HL-60 (cell line): Measurements from ENCODE around the gene C6orf132.

Experiments used
- DNase-seq, 2 experiments: peaks; one replicate each; pipeline ENCODE4 v3.0.0-alpha.2; 2010 to 2020; ENCODE audit warnings: low read depth in 1 of 2, low spot score in 1 of 2
- H3K27ac ChIP-seq: fragments of 250-450 bp; sonication (Bioruptor Pico); replicated peaks from 2 replicates; pipeline ENCODE4 v1.5.1; 2020; ENCODE audit warnings: mild to moderate bottlenecking, moderate library complexity
- H3K27me3 ChIP-seq: fragments of 250-450 bp; sonication (Bioruptor Pico); 2 replicates; pipeline ENCODE4 v1.5.1; 2021; ENCODE audit warnings: mild to moderate bottlenecking, moderate library complexity; ENCODE audit not compliant: insufficient read depth, poor library complexity, severe bottlenecking
- H3K4me3 ChIP-seq: replicated peaks from 2 replicates; pipeline ENCODE4 v1.5.1; 2011; ENCODE audit warnings: mild to moderate bottlenecking, control low read depth, low read length; ENCODE audit not compliant: insufficient read depth
- GABPA ChIP-seq: IDR thresholded peaks from 2 replicates; pipeline ENCODE4 v1.6.1; 2012; ENCODE audit warnings: low read depth
- POLR2AphosphoS5 ChIP-seq: IDR thresholded peaks from 2 replicates; pipeline ENCODE4 v1.6.1; 2012; ENCODE audit warnings: low read depth
- REST ChIP-seq: IDR thresholded peaks from 2 replicates; pipeline ENCODE4 v1.6.1; 2012; ENCODE audit warnings: low read depth; ENCODE audit not compliant: insufficient replicate concordance
- SPI1 ChIP-seq: IDR thresholded peaks from 2 replicates; pipeline ENCODE4 v1.6.1; 2012; ENCODE audit warnings: low read depth, mild to moderate bottlenecking, borderline replicate concordance
- TF ChIP-seq, protein P1 (sequence below): IDR thresholded peaks from one replicate; pipeline ENCODE4 v1.5.1; 2011; ENCODE audit warnings: low read length, control low read depth, inconsistent platforms; ENCODE audit not compliant: insufficient read depth

C6orf132 gene

DNA sequence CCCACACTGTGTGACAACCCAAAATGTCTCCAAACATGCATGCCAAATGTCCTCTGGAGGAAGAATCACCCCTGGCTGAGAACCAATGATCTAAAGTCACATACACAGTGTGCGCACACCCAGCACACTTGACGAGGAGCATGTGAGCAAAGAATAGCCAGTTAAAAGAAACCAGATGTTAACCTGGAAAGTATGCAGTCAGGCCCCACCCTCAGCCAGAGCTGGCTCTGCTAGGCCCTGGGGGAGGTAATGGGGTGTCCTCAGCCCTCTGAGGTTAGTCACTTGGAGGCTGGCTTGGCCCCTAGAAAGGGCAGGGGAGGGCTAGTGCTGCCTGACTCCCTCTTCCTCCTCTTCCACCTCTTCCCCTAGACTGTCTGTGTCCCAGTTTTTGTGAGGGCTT is 15.6 kb upstream of the C6orf132 start:
- H3K27me3 ChIP-seq = no peaks in the 10 kb centered on the region
- TF ChIP-seq REST = no peak
- TF ChIP-seq, protein P1, sequence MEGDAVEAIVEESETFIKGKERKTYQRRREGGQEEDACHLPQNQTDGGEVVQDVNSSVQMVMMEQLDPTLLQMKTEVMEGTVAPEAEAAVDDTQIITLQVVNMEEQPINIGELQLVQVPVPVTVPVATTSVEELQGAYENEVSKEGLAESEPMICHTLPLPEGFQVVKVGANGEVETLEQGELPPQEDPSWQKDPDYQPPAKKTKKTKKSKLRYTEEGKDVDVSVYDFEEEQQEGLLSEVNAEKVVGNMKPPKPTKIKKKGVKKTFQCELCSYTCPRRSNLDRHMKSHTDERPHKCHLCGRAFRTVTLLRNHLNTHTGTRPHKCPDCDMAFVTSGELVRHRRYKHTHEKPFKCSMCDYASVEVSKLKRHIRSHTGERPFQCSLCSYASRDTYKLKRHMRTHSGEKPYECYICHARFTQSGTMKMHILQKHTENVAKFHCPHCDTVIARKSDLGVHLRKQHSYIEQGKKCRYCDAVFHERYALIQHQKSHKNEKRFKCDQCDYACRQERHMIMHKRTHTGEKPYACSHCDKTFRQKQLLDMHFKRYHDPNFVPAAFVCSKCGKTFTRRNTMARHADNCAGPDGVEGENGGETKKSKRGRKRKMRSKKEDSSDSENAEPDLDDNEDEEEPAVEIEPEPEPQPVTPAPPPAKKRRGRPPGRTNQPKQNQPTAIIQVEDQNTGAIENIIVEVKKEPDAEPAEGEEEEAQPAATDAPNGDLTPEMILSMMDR = no peak
- TF ChIP-seq POLR2AphosphoS5 = no peak
- TF ChIP-seq SPI1 = no peak
- TF ChIP-seq GABPA = no peak
- DNase-seq = no peak
- H3K27ac ChIP-seq = no peak overlapping the region
- no peak overlapping the region for H3K4me3 ChIP-seq

DNA sequence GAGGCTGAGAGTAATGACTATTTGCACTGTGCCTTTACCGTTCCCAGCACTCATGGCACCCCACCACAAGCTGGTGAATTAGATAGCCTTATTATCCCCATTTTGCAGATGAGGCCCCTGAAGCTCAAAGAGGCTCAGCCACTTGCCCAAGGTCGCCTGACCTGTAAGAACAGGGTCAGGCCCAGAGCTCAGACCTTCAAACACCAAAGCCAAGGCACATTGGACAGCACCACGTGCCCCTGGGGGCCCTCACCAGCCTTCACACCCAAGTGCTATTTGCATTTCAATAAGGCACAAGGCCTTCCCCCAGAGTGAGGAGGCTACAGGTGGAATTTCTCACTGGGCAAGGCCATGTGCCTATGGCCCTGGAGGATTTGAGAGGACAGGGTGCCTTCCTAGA is 14.2 kb upstream of the C6orf132 start:
- no peak for TF ChIP-seq POLR2AphosphoS5
- no peak for TF ChIP-seq REST
- TF ChIP-seq, protein P1 = no peak
- TF ChIP-seq SPI1 = no peak
- no peak for TF ChIP-seq GABPA
- Histone ChIP-seq H3K27me3 (no peaks in the 10 kb centered on the region), H3K27ac (no peak overlapping the region), H3K4me3 (no peak overlapping the region)
- no peak for DNase-seq

DNA sequence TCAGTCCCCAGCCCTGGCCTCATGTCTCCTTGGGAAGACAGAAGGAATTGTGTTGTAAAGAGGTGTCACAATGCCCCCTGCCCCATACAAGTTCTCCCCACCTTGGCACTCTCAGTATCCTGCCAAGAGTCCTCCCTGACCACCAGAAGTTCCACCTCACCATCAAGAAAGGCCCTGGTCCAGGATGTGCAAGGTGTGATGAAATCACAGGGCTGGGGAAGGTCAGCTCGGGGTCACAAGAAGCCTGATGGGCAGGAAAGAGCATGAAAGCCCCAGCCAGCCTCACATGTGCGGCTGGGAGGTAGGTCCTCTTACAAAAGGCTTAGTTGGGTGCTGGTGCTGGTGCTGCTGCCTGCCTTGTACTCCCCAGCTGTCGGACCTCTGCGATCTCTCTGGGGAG is 12.9 kb upstream of the C6orf132 start:
- TF ChIP-seq SPI1 = no peak
- TF ChIP-seq, protein P1 = no peak
- TF ChIP-seq REST = no peak
- TF ChIP-seq POLR2AphosphoS5 = no peak
- TF ChIP-seq GABPA = no peak
- H3K4me3 ChIP-seq = no peak overlapping the region
- H3K27me3 ChIP-seq = no peaks in the 10 kb centered on the region
- DNase-seq = no peak
- H3K27ac ChIP-seq = no peak overlapping the region
